ENCODE results near the gene SLC35F6.

The SLC35F6 gene

DNA sequence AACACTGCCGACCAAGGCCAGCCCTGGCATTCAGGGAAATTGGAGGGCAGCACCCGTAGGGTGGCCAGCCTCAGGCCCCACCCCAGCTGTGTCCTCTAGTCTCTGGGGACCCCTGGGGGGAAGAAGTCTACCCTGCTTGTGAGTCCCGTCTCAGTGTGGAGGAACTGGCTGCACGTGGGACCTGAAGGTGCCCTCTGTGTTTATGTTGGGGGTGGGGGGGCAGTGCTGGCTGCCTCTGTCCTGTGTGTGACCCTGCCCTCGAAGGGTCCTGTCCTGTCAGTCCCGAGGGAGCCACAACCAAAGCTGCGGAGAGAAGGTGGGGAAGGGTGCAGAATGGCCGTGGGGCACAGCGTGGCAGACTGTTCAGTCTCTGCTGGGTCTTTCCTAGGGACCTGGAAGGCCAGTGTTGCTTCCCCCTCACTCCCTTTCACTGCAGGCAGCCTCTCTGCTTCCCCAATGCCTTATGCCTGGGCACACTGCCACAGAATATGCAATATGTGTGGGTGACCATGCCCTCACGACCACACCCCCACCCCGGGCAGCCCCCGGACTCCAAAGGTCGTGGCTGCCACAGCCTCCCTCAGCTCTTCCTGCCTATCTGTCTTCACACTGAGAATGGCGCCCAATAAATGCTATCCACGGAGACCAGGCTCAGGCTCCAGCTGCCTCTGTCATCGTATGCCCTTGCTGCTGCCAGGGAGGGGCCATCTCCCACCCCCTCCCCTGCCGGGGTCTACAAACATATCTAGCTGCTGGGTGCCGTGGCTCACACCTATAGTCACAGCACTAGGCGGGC lies 33.3 kb upstream of the SLC35F6 start:
- no peak overlapping the region for H3K4me3 ChIP-seq (ENCODE audit: control insufficient read depth, low read depth, low read length)
- no peak for DNase-seq (ENCODE audit: low read depth)
- TF ChIP-seq, protein P1, sequence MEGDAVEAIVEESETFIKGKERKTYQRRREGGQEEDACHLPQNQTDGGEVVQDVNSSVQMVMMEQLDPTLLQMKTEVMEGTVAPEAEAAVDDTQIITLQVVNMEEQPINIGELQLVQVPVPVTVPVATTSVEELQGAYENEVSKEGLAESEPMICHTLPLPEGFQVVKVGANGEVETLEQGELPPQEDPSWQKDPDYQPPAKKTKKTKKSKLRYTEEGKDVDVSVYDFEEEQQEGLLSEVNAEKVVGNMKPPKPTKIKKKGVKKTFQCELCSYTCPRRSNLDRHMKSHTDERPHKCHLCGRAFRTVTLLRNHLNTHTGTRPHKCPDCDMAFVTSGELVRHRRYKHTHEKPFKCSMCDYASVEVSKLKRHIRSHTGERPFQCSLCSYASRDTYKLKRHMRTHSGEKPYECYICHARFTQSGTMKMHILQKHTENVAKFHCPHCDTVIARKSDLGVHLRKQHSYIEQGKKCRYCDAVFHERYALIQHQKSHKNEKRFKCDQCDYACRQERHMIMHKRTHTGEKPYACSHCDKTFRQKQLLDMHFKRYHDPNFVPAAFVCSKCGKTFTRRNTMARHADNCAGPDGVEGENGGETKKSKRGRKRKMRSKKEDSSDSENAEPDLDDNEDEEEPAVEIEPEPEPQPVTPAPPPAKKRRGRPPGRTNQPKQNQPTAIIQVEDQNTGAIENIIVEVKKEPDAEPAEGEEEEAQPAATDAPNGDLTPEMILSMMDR (IDR thresholded peaks at IDR 0.05; ENCODE audit: control insufficient read depth, insufficient read depth, low read depth, low read length, missing control alignments) = no peak

DNA sequence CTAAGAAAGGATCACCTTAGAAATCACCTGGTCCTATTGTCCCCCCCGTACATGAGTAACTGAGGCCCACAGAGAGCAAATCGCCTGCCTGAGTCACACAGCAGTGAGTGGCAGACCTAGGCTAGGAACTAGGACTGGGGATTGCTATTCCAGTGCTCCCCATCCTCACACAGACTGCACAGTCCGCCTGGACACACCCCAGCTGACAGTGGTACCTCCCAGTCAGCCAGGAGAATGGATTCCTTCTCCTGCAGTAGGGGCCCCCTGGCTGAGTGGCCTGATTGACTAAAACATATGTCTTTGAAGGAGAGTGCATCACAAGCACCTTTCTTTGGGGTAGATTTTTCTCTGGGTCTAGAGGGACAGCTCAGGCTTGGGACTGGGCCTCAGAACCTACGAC lies 32.4 kb upstream of the SLC35F6 start:
- TF ChIP-seq, protein P1 (IDR thresholded peaks at IDR 0.05; ENCODE audit: control insufficient read depth, insufficient read depth, low read depth, low read length, missing control alignments) = no peak
- H3K4me3 ChIP-seq (ENCODE audit: control insufficient read depth, low read depth, low read length) = no peak overlapping the region
- no peak for DNase-seq (ENCODE audit: low read depth)

DNA sequence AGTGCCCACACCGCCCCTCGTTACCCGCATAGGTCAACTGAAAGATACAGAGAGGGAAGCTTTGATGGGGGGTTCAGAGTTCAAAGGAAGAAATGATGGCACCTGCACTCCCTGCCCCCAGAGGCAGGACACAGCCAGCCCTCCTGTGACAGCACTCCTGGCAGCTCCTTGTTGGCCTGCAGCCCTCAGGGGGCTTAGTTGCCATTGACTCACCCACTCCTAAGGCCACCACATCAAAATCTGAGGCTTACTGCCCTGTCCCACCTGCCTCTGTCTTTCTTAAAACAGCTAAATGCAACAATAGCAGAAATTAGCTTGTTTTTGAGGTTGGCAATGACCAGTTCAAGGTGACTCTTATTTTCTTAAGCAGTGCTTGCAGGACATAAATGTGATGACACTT lies 31.6 kb upstream of the SLC35F6 start:
- H3K4me3 ChIP-seq (ENCODE audit: control insufficient read depth, low read depth, low read length) = no peak overlapping the region
- TF ChIP-seq, protein P1 (IDR thresholded peaks at IDR 0.05; ENCODE audit: control insufficient read depth, insufficient read depth, low read depth, low read length, missing control alignments) = no peak
- DNase-seq (ENCODE audit: low read depth) = no peak

DNA sequence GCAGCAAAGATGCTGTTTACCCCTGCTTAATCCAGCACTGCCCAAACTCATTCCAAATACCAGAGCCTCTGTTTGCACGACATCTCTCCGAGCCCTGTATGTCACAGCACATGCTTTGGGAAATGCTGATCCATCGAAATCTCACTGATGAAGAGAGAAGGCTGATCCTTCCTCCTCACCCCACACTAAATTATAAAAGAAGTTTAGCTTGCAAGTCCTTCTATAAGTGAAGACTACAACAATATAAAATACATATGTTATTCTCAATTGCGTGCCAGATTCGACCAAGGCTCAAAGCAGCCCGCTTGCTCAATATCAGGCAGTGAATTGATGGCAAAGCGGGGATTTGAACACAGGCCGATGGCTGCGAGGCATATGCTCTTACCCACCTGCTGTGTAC lies 30.7 kb upstream of the SLC35F6 start:
- TF ChIP-seq, protein P1 (IDR thresholded peaks at IDR 0.05; ENCODE audit: control insufficient read depth, insufficient read depth, low read depth, low read length, missing control alignments) = no peak
- no peak for DNase-seq (ENCODE audit: low read depth)

DNA sequence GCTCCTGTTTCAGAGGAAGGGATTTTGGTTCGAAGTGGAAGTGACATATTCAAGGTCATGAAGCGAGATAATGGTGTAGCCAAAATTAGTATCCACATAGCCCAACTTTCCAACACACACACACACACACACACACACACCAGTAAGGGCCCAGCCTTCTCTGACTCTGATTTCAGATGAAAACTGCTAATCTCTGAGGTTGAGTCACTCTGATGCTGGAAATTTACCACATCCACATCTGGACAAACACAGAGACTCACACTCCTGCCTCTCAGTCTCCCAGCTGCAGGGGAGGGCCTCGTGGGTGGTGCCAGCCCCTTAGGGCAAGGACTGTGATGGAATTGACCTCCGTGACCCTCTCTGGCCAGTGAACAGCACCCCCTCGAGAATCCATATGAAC lies 29.0 kb upstream of the SLC35F6 start:
- H3K4me3 ChIP-seq (ENCODE audit: control insufficient read depth, low read depth, low read length) = no peak overlapping the region
- DNase-seq (ENCODE audit: low read depth) = peak; percentile 87
- TF ChIP-seq, protein P1 (IDR thresholded peaks at IDR 0.05; ENCODE audit: control insufficient read depth, insufficient read depth, low read depth, low read length, missing control alignments) = no peak

More for the DNA sequence above, 30.7 kb upstream of the SLC35F6 start:
- H3K4me3 ChIP-seq (ENCODE audit: control insufficient read depth, low read depth, low read length) = no peak overlapping the region

DNA sequence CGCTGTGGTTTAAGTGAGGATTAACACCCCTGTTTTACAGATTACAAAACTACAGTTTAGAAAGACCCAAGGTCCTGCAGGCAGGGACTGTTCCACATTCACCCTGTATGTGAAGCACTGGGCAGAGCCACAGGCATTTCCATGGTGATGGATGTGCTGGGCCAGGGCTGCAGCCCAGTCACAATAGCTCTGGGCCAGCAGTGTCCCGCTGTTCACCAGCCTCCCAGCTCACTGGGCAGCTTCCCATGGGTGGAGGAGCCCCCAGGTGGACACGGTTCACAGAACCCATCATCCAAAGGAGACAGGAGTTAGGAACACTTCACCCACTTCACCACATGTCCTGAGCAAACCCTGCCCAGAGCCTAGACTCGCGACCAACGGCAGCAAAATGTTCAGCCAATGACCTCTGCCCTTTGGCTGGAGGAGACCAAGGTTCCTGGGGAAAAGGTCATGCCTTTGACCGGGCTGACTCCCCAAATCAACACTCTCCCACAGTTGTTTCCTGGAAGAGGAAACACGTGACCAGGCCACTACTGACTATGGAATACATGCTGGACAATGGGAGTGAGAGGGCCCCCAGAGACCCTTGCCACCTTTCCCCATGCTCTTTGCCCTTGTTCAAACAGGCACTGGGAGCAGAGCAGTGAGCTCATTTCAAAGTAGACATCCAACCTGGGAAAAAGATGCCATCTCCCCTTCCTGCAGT lies 28.0 kb upstream of the SLC35F6 start:
- DNase-seq (ENCODE audit: low read depth) = no peak
- H3K4me3 ChIP-seq (ENCODE audit: control insufficient read depth, low read depth, low read length) = no peak overlapping the region
- TF ChIP-seq, protein P1 (IDR thresholded peaks at IDR 0.05; ENCODE audit: control insufficient read depth, insufficient read depth, low read depth, low read length, missing control alignments) = no peak

All from AG09309 (cell line).